Measurements from ENCODE around the gene PHLDA1.

DNA sequence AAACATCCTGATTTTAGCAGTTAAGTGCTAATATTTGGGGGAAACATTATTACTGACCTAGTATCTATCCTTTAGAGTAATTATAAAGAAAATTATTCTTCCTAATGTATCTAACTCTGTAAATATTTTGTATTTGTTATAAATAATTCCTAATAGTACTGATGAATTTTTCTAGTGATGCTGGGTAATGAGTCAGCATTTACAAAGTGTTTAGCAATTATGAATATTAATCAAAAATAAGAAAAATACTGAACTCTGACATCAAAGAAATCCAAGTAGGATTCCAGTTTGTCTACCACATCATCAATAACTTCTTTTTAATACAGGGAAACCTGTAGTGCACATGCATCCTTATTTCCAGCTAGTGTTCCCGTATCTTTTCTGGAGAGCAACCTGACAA, 43.9 kb upstream of the PHLDA1 start:
- TF ChIP-seq, protein P1, sequence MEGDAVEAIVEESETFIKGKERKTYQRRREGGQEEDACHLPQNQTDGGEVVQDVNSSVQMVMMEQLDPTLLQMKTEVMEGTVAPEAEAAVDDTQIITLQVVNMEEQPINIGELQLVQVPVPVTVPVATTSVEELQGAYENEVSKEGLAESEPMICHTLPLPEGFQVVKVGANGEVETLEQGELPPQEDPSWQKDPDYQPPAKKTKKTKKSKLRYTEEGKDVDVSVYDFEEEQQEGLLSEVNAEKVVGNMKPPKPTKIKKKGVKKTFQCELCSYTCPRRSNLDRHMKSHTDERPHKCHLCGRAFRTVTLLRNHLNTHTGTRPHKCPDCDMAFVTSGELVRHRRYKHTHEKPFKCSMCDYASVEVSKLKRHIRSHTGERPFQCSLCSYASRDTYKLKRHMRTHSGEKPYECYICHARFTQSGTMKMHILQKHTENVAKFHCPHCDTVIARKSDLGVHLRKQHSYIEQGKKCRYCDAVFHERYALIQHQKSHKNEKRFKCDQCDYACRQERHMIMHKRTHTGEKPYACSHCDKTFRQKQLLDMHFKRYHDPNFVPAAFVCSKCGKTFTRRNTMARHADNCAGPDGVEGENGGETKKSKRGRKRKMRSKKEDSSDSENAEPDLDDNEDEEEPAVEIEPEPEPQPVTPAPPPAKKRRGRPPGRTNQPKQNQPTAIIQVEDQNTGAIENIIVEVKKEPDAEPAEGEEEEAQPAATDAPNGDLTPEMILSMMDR (IDR thresholded peaks at IDR 0.05): no peak
- TF ChIP-seq EP300 (IDR thresholded peaks at IDR 0.05; ENCODE audit: low read depth): no peak
- TF ChIP-seq POLR2A (IDR thresholded peaks at IDR 0.05): no peak
- no peak for TF ChIP-seq POLR2AphosphoS5 (IDR thresholded peaks at IDR 0.05)

Measured in transverse colon (tissue), 4 donors.